Activated T-cell treated with anti-CD3 and anti-CD28 coated beads, Interleukin-2, amount 50 U/mL, for 4 hours (primary cell): ENCODE data around the gene SLC26A1. TPM values are rescaled to one million over a fixed set of nuclear protein-coding genes. Genes with fewer than 3 reads are reported as not detected.
"Not testable (repeated sequence)": the region's sequence is repeated elsewhere in the genome, so short reads cannot be mapped to it uniquely, and the experiment has no call there.

Source experiments
- ATAC-seq, 2 donors: fragments of 200-7000 bp; cut with Tn5 transposase; one replicate each; pipeline ENCODE4 v1.10.0; 2021
- DNase-seq: peaks from one replicate; pipeline ENCODE4 v3.0.0-alpha.2; 2020
- H3K27me3 Mint-ChIP-seq: one replicate; pipeline ENCODE4 v1.8.0; 2021; ENCODE audit warnings: low read depth, mixed read lengths
- H3K36me3 Mint-ChIP-seq: one replicate; pipeline ENCODE4 v1.8.0; 2022; ENCODE audit warnings: mixed read lengths; ENCODE audit not compliant: insufficient read depth
- H3K4me1 Mint-ChIP-seq: one replicate; pipeline ENCODE4 v1.8.0; 2021; ENCODE audit warnings: low read depth, mixed read lengths
- H3K4me3 Mint-ChIP-seq: one replicate; pipeline ENCODE4 v1.8.0; 2021; ENCODE audit warnings: mild to moderate bottlenecking, moderate library complexity, mixed read lengths
- H3K9me3 Mint-ChIP-seq: one replicate; pipeline ENCODE4 v1.8.0; 2021; ENCODE audit warnings: mixed read lengths
- total RNA-seq, 3 donors: library from RNA; stranded (reverse); gene quantifications; one replicate each; pipeline ENCODE4 v1.2.1, GENCODE V29; 2021

The SLC26A1 gene
- total RNA-seq, 3 donors from 2014 or later: 0.05 TPM; not detected in 2

DNA sequence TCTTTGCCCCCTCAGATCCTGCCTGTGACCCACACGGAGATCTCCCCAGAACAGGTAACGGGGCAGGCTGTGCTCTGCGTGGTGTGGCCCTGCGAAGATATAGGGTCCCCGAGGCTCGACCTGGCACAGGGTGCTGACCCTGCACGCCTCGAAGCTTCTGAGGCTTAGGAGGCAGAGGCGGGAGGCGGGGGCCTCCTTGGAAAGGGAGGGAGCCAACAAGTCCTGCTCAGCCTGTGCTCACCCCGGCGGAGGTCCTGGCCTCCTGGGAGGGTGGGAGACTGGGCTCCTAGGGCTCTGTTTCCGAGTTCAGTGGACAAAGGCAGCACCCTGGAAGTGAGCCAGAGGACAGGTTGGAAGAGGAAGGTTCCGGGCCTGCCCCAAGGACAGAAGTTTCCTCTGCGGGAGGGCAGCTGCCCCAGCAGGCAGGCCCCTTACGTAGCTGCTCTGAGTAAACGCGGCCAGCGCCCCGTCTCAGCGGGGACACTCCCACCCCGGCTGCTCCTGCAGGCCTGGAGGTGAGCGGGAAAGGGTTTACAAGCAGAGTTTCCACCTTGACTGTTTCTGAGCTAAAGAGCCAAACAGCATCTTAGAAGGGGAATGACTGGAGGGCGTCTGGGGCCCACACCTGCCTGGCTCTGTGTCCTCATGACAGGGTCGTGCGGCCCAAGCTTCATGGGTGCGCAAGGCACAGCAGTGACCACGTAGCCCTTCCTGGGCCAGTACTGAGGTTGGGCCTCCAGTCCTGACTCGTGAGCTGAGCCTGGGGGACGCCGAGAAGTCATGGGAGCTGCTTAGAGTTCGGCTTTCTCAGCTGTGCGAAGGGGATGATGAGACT is 44.9 kb downstream of the SLC26A1 start:
- H3K9me3 Mint-ChIP-seq: no peaks in the 10 kb centered on the region
- no peak for DNase-seq
- ATAC-seq: no peak

DNA sequence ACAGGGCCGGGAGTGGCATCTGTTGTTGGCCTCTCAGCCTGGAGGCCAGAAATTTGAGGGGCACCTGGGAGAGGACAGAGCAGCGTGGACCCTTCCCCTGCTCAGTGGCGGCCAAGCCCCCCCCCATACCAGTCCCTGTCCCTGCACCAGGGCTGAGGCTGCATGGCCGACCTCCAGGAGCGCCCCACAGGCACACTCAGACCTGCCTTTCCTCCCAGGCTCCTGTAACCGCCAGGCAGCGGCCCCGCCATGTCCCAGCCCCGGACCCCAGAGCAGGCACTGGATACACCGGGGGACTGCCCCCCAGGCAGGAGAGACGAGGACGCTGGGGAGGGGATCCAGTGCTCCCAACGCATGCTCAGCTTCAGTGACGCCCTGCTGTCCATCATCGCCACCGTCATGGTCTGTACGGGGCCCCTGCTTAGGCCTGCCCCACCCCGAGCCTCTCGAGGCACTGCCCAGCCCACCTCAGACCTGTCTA is 45.7 kb downstream of the SLC26A1 start:
- Mint-ChIP-seq H3K9me3 (no peaks in the 10 kb centered on the region), H3K36me3 (peaks cover 2% of the 10 kb centered on the region), H3K4me1 (peaks cover 4% of the 10 kb centered on the region), H3K4me3 (no peak overlapping the region), H3K27me3 (no peaks in the 10 kb centered on the region)
- ATAC-seq (no peak), DNase-seq (no peak)

More for the DNA sequence above, 44.9 kb downstream of the SLC26A1 start:
- Mint-ChIP-seq H3K4me1 (peaks cover 4% of the 10 kb centered on the region), H3K27me3 (no peaks in the 10 kb centered on the region), H3K4me3 (no peak overlapping the region), H3K36me3 (peaks cover 2% of the 10 kb centered on the region)

DNA sequence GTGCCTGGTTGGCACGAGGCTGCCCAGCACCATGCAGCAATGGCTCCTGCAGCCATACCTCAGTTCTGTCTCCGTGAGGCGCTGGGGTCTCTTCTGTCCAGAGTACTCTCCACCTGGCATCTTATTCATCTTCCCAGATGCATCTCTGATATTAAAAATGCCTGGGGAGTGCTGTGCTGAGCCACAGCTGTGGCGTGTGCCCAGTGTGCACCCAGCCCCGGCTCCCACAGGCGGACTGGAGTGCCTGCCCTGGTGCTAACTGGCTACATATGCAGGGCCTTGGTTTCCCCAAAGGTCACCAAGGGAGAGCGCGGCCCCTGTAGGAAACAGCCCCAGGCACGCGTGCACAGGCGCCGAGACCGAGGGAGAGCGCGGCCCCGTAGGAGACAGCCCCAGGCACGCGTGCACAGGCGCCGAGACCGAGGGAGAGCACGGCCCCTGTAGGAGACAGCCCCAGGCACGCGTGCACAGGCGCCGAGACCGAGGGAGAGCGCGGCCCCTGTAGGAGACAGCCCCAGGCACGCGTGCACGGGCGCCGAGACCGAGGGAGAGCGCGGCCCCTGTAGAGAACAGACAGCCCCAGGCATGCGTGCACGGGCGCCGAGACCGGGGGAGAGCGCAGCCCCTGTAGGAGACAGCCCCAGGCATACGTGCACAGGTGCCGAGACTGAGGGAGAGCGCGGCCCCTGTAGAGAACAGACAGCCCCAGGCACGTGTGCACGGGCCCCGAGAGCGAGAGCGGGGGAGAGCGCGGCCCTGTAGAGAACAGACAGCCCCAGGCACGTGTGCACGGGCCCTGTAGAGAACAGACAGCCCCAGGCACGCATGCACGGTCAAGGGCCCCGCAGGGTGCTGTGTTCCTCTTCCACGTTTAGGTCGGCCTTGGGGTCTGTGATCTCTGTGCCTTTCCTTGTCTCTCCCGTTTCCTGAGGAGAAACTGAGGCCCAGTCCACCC is 46.4 kb downstream of the SLC26A1 start:
- H3K36me3 Mint-ChIP-seq: no peaks in the 10 kb centered on the region
- peaks cover 4% of the 10 kb centered on the region for H3K4me1 Mint-ChIP-seq
- no peaks in the 10 kb centered on the region for H3K27me3 Mint-ChIP-seq
- no peak overlapping the region for H3K4me3 Mint-ChIP-seq
- H3K9me3 Mint-ChIP-seq: no peaks in the 10 kb centered on the region
- ATAC-seq (no peak), DNase-seq (no peak)

DNA sequence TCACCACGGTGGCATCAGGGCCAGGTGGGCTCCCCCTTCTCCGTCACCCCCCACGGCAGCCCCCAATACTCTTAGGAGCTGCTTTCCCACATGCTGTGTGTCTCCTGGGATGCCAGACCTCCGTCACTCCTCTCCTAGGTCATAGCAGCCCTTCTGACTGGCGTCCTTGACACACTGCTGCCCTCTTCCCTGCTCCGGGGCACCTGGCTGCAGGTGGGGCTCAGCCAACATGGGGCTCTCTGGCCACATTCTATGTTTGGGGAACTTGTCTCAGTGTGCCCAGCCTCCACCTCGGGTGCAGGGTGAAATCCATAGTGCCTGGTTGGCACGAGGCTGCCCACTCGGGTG is 47.1 kb downstream of the SLC26A1 start:
- H3K27me3 Mint-ChIP-seq: no peaks in the 10 kb centered on the region
- DNase-seq (no peak), ATAC-seq (no peak)
- no peaks in the 10 kb centered on the region for H3K9me3 Mint-ChIP-seq
- peaks cover 4% of the 10 kb centered on the region for H3K4me1 Mint-ChIP-seq
- no peaks in the 10 kb centered on the region for H3K36me3 Mint-ChIP-seq
- no peak overlapping the region for H3K4me3 Mint-ChIP-seq

DNA sequence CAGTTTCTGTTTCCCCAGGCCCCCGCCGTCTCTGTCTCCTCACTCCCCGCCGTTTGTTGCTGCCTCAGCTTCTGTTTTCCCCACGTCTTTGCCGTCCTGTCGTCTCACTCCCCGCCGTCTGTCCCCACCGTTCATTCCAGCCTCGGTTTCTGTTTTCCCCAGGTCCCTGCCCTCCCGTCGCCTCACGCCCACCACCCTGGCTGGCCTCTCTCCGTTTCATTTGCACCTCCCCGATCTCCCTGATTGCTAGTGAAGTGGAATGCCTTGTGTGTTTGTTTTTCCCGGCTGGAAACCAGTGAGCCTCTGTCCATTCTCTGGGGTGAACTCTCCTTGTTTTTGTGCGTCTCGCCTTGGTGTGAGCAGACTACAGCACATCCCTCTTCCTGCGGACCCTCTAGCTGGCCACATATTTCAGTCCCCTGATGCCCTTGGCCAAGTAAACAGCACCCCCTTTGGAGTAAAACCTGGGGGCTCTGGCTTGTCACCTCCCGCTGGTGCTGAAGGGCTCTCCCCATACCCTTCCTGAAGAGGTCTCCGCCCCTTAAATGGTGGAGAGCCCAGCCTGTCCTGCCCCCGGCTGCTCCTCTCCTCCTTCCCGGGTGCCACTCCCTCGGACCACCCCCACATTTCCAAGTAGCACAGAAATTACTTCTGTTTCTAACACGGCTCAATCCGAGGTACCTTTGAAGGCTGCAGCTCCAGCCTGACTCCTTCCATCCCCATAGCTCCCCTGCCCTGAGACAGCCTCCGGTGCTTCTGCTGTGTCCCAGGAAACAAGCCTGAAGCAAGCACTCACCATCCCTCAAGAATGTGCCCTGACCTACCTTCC is 47.7 kb downstream of the SLC26A1 start:
- Mint-ChIP-seq H3K36me3 (no peaks in the 10 kb centered on the region), H3K4me1 (peaks cover 4% of the 10 kb centered on the region), H3K4me3 (no peak overlapping the region), H3K27me3 (no peaks in the 10 kb centered on the region), H3K9me3 (no peaks in the 10 kb centered on the region)
- no peak for ATAC-seq
- DNase-seq: no peak

DNA sequence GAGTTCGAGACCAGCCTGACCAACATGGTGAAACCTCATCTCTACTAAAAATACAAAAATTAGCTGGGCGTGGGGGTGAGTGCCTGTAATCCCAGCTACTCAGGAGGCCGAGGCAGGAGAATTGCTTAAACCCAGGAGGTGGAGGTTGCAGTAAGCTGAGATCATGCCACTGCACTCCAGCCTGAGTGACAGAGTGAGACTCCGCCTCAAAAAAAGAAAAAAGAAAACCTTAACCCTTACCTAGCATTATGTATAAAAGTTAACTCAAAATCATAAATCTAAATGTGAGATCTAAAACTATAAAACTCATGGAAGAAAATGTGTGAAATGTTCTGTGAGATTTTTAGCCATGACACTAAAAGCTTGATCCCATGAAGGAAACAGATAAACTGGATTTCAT is 53.7 kb downstream of the SLC26A1 start:
- DNase-seq, ATAC-seq, H3K27me3 Mint-ChIP-seq, H3K4me3 Mint-ChIP-seq, H3K9me3 Mint-ChIP-seq, H3K36me3 Mint-ChIP-seq, H3K4me1 Mint-ChIP-seq: not testable (repeated sequence)

Other genes with a start within 250 kb of the SLC26A1 start
- gene CPLX1, start 167.3 kb downstream of the SLC26A1 start, total RNA-seq: 1 to 10 TPM in 1 of 3 donors, under 1 TPM in 2; 0.50 to 1.0 (median 0.58) TPM
- 100 to 1,000 TPM; 140 to 161 (median 148) TPM for gene GAK, start 61.1 kb downstream of the SLC26A1 start, total RNA-seq
- gene TMEM175, start 60.9 kb downstream of the SLC26A1 start, total RNA-seq: 10 to 100 TPM; 12.5 to 15.6 (median 14.7) TPM
- gene DGKQ, start 19.8 kb downstream of the SLC26A1 start, total RNA-seq: 10 to 100 TPM; 11.2 to 21.5 (median 14.8) TPM
- gene IDUA, start 6.4 kb downstream of the SLC26A1 start, total RNA-seq: 10 to 100 TPM; 13.5 to 18.3 (median 14.4) TPM
- gene FGFRL1, start 18.2 kb upstream of the SLC26A1 start, total RNA-seq: 10 to 100 TPM; 20.4 to 29.6 (median 20.6) TPM
- gene RNF212, start 120.2 kb upstream of the SLC26A1 start, total RNA-seq: 1 to 10 TPM in 1 of 3 donors, under 1 TPM in 2; 0.79 to 2.9 (median 0.84) TPM
- 1 to 10 TPM; 1.4 to 2.1 (median 2.1) TPM for gene SPON2, start 179.2 kb upstream of the SLC26A1 start, total RNA-seq